ENCODE results near the gene HOXA6.

The HOXA6 gene

GRCh38 chr7:27126596-27127327 lies 20.8 kb downstream of the HOXA6 start:
- peaks cover 4% of the 10 kb centered on the region for H3K4me1 ChIP-seq (ENCODE audit: insufficient read depth, poor library complexity, severe bottlenecking)
- no peaks in the 10 kb centered on the region for H3K36me3 ChIP-seq (ENCODE audit: low read depth)
- no peak overlapping the region for H3K27ac ChIP-seq (ENCODE audit: poor library complexity, severe bottlenecking)
- DNase-seq (ENCODE audit: low spot score) (no peak), ATAC-seq (ENCODE audit: low read depth) (no peak)
- H3K9me3 ChIP-seq (ENCODE audit: severe bottlenecking) = no peaks in the 10 kb centered on the region
- no peak overlapping the region for H3K4me3 ChIP-seq (ENCODE audit: severe bottlenecking)
- TF ChIP-seq, protein P1, sequence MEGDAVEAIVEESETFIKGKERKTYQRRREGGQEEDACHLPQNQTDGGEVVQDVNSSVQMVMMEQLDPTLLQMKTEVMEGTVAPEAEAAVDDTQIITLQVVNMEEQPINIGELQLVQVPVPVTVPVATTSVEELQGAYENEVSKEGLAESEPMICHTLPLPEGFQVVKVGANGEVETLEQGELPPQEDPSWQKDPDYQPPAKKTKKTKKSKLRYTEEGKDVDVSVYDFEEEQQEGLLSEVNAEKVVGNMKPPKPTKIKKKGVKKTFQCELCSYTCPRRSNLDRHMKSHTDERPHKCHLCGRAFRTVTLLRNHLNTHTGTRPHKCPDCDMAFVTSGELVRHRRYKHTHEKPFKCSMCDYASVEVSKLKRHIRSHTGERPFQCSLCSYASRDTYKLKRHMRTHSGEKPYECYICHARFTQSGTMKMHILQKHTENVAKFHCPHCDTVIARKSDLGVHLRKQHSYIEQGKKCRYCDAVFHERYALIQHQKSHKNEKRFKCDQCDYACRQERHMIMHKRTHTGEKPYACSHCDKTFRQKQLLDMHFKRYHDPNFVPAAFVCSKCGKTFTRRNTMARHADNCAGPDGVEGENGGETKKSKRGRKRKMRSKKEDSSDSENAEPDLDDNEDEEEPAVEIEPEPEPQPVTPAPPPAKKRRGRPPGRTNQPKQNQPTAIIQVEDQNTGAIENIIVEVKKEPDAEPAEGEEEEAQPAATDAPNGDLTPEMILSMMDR (IDR thresholded peaks at IDR 0.05; ENCODE audit: poor library complexity, severe bottlenecking) = no peak
- H3K27me3 ChIP-seq (ENCODE audit: insufficient read depth, poor library complexity, severe bottlenecking) = no peaks in the 10 kb centered on the region

DNA sequence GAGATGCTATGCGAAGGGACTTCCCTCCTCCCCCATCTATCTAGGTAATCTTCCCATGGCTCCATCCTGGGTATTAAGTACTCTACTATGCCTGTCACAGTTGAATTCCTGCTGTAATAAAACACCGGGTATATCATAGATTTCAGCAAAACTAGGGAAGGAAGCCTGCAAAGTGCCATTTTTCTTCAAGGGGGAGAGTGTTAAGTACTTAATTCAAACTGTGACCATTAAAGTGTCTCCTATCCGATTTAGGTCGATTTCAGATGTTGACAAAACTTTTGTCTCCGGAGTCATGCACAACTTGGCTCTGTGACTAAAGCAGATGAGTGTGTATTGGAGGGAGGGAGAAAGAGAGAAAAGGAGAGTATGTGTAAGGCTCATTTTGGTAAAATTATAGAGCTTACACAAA lies 21.6 kb downstream of the HOXA6 start:
- no peaks in the 10 kb centered on the region for H3K9me3 ChIP-seq (ENCODE audit: severe bottlenecking)
- no peaks in the 10 kb centered on the region for H3K4me1 ChIP-seq (ENCODE audit: insufficient read depth, poor library complexity, severe bottlenecking)
- H3K4me3 ChIP-seq (ENCODE audit: severe bottlenecking) = no peak overlapping the region
- TF ChIP-seq, protein P1 (IDR thresholded peaks at IDR 0.05; ENCODE audit: poor library complexity, severe bottlenecking) = no peak
- no peak overlapping the region for H3K27ac ChIP-seq (ENCODE audit: poor library complexity, severe bottlenecking)
- ATAC-seq (ENCODE audit: low read depth) (no peak), DNase-seq (ENCODE audit: low spot score) (no peak)
- no peaks in the 10 kb centered on the region for H3K36me3 ChIP-seq (ENCODE audit: low read depth)
- H3K27me3 ChIP-seq (ENCODE audit: insufficient read depth, poor library complexity, severe bottlenecking) = no peaks in the 10 kb centered on the region

DNA sequence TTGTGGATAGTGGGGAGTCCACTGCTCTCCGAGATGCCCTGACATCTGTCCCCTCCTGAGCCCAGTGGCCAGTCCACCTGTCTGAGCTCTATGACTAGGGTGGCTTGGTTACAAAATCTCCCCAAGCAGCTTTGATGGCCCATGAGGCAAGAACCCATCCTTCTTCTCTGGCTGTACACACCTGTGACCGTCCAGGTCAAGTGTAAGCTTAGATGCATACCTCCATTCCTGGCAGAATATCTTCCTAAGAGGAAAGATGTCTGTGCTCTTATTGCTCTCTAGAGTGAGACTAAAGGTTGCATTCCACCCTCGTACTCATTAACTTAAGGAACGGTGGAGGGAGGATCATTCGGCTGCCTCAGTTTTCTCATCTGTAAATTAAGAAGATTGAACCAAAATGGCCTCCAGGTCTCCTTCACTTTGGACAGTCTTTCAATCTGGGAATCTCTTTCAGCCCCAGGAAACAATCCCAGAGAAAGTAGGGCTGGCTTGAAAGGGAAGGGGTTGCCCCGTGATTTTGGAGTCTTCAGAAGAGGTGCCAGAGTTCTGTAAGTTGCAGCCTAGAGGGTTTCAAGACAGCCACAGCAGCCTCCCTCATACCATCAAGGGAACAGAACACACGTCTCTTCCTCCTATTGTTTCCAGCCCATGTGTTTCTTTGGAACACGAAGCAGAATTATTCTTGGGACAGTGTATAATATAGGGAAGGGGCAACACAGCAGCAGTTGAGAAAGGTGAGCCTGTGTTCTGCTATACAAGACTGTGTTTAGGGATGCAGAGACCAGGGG lies 22.5 kb downstream of the HOXA6 start:
- no peak for ATAC-seq (ENCODE audit: low read depth)
- no peaks in the 10 kb centered on the region for H3K4me1 ChIP-seq (ENCODE audit: insufficient read depth, poor library complexity, severe bottlenecking)
- no peak overlapping the region for H3K27ac ChIP-seq (ENCODE audit: poor library complexity, severe bottlenecking)
- H3K27me3 ChIP-seq (ENCODE audit: insufficient read depth, poor library complexity, severe bottlenecking) = no peaks in the 10 kb centered on the region
- H3K36me3 ChIP-seq (ENCODE audit: low read depth) = no peaks in the 10 kb centered on the region
- TF ChIP-seq, protein P1 (IDR thresholded peaks at IDR 0.05; ENCODE audit: poor library complexity, severe bottlenecking) = no peak
- H3K4me3 ChIP-seq (ENCODE audit: severe bottlenecking) = no peak overlapping the region
- H3K9me3 ChIP-seq (ENCODE audit: severe bottlenecking) = no peaks in the 10 kb centered on the region
- DNase-seq (ENCODE audit: low spot score) = no peak

- DNase-seq (ENCODE audit: low spot score) (peak; percentile 51), ATAC-seq (ENCODE audit: low read depth) (no peak)
- Histone ChIP-seq H3K27me3 (ENCODE audit: insufficient read depth, poor library complexity, severe bottlenecking) (no peaks in the 10 kb centered on the region), H3K9me3 (ENCODE audit: severe bottlenecking) (no peaks in the 10 kb centered on the region), H3K4me3 (ENCODE audit: severe bottlenecking) (no peak overlapping the region), H3K4me1 (ENCODE audit: insufficient read depth, poor library complexity, severe bottlenecking) (no peaks in the 10 kb centered on the region), H3K27ac (ENCODE audit: poor library complexity, severe bottlenecking) (no peak overlapping the region), H3K36me3 (ENCODE audit: low read depth) (no peaks in the 10 kb centered on the region)
- TF ChIP-seq, protein P1 (IDR thresholded peaks at IDR 0.05; ENCODE audit: poor library complexity, severe bottlenecking) = no peak
These were observed 23.3 kb downstream of the HOXA6 start for GRCh38 chr7:27124096-27124901.

All from RWPE2 (cell line).